HG03520 (cell line): ENCODE data around the gene RIMBP2.
"Not testable (repeated sequence)": the region's sequence is repeated elsewhere in the genome, so short reads cannot be mapped to it uniquely, and the experiment has no call there.

ENCODE experiments used
- ATAC-seq: cut with Tn5 transposase; IDR thresholded peaks from one replicate; pipeline ENCODE4 v1.9.1; 2021; ENCODE audit warnings: mild to moderate bottlenecking, moderate library complexity; ENCODE audit not compliant: unreplicated experiment

The RIMBP2 gene

DNA sequence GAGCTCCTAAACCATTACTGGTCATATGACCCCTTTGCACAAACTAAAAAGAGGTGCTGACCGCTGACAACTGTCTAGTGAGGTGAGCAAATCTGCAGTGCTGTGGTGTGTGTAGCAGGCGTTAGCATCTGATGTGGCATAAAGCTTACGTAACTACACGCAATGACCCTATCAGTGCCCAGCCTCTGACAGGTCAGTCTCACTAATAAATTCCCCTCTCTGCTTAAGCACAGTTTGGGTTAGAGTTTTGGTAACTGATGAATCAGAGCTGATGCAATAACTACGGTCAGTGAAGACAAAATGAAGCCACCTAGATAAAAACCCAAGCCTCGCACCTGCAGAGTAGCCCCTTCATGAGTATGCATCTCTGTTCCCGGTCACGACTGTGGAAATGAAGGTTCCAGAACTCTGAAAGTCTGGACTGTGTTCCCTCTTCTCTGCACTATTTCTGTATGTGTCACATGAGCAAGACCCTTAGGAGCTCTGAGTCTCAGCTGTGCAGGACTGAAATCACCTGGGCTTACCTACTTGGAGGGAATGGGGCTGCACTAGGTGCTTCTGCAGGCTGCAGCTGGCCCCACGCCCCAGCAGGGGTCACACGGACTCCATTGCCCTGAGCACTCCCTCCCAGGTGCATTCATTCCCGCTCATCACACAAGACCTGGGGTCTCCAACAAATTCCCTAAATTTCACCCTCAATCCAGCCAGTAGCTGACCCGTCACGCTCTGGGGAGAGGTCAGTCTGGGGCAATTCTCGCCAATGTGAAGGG lies 54.4 kb downstream of the RIMBP2 start:
- ATAC-seq: no peak

DNA sequence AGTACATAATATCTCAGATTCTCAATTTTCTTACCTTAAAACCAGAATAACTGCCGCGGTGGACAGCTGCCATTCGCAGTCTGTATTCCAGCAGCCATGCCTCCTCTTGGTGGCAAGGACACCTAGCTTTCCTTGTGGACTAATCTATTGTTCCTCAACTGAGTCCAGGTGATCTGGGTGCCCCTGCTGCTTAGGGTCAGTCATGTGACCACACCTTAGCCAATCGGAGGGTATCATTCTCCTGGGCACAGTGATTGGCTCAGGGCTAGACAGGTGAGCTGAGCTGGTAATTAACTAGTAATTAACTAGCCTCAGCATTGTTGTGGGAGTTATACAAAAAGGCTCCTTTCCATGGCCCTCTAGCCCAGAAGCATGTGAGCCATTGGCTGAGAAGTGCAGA lies 55.0 kb downstream of the RIMBP2 start:
- ATAC-seq: no peak

DNA sequence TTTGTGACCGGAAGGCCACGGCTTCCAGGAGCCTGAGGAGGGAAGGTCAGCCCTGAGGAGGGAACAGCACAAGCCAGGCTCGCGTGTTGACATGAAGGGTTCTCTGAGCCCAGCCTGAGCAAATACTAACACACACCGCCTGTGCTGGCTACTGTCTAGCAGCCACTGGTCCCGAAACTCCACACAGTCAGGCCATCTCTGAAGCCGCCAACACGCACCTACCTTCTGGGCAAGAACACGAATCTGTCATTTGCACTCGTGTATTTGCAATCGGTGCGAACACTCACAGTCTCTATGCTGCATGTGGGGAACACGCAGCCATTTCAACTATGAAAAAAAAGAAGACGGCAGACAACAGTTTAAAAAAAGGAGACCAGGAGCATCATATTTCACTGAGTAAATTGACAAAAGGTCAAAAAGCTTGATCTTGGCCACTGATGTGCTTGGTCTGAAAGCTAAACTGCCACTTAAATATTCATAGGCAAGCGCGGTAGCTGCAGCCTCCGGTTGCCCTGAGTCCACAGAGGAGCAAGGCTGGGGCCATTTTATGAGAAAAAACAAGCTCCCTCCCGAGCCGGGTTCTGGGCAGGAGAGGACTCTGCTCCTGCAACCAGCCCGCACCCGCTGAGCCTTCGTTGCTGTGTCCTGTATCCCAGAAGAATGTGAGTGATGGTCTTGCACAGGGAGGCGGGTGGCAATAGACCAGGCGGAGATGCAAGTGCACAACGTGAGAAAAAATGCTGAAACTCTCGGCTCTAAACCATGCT lies 57.8 kb downstream of the RIMBP2 start:
- no peak for ATAC-seq

DNA sequence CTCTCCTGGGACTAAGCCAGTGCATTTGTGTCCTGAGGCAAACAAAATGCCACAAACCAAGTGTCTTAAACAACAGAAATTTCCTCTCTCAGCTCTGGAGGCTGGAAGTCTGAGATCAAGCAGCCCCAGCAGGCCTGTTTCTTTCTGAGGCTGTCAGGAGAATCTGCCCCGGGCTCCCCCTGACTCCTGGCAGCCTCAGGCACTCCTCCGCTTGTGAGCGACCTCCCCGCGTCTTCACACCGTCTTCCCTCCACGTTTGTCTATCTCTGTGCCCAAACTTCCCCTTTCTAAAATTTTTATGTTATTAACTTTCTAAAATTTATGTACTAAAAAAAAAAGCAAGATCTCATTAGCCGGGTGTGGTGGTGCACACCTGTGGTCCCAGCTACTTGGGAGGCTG lies 59.7 kb downstream of the RIMBP2 start:
- ATAC-seq: no peak

DNA sequence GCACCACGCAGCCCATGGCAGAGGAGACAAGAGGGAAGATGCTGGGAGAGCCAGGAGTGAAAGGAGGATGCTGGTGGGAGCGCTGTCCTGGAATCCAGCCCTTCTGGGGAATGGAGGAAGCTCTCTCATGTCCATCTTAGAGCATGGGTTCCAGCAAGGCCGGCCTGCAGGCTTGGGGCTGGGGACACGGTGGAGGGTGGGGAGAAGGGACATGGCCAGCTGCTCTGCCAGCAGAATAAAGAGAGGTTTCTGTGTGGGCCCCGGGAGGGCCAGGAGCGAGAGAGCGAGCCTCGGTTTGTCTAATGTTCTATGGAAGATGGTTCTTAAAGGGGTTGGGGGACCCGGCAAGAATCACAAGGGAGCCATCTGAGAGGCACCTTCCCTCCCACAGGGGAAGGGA lies 60.2 kb downstream of the RIMBP2 start:
- ATAC-seq: no peak

DNA sequence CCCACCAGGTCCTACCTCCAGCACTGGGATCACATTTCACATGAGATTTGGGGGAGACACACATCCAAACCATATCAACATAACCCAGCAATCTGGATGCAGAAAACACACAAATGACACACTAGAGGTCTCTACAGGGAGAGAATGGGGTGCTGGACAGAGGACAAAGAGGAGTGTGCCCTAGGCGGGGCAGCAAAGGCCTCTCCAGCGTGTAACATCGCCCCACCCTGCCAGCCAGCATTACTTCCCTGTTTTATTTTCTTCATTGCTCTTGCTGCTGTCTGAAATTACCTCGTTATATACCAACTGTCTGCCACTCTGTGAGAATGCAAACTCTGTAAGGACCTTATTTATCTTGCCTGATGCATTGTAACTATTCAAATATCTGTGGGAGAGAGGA lies 61.1 kb downstream of the RIMBP2 start:
- ATAC-seq: no peak

DNA sequence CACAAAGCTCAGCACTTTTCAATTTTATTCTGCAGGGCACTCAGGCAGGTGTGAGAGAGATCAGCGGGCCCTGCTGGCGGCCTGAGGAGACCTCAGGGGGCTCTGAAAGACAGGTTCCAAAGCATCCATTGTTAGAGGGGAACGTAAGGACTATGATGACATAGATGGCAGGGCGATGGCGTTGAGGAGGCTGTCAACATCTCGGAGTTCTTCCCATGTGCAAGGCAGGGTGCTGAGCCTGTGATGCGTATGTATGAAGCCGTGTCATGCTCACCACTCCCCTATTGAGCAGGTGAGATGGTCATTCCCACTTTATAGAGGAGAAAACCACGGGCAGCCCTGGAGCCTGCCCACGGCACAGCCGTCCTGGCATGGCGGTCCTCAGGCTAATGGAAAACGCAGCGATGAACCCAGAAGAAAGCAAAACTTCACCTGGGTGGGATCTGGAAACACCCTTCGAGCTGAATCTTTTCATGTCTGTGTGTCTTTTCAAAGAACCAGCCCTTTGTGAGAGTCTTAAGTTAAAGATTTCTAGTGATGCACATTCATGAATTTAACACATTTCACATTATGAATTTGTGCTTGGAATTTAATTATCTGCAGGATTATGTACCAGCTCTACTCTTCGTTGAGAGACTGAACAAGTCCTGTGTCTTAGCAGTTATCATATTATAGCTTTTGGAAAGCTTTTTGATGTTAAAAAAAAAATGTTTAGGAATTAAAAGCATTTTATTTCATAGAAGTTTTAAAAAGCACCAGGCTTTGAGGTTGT lies 64.7 kb downstream of the RIMBP2 start:
- ATAC-seq: no peak

DNA sequence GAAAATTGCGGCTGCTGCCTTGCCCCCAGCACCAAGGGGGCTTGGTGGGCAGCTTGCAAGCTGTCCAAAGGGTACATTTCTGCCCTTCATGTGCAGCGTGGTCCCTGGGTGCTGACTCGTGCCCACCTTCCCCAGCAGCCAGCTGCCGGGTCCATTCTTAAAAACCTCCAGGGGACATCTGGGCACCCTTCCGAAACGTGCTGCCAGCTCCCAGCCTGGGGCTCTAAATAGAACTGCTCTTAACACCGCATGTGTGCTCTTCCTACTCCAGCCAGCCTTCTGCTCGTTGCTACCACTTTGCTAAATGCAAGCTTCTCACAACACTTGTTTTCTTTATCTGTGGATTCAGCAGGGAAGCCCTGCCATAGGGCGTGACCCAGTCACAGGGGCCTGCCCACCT lies 66.0 kb downstream of the RIMBP2 start:
- ATAC-seq: no peak

DNA sequence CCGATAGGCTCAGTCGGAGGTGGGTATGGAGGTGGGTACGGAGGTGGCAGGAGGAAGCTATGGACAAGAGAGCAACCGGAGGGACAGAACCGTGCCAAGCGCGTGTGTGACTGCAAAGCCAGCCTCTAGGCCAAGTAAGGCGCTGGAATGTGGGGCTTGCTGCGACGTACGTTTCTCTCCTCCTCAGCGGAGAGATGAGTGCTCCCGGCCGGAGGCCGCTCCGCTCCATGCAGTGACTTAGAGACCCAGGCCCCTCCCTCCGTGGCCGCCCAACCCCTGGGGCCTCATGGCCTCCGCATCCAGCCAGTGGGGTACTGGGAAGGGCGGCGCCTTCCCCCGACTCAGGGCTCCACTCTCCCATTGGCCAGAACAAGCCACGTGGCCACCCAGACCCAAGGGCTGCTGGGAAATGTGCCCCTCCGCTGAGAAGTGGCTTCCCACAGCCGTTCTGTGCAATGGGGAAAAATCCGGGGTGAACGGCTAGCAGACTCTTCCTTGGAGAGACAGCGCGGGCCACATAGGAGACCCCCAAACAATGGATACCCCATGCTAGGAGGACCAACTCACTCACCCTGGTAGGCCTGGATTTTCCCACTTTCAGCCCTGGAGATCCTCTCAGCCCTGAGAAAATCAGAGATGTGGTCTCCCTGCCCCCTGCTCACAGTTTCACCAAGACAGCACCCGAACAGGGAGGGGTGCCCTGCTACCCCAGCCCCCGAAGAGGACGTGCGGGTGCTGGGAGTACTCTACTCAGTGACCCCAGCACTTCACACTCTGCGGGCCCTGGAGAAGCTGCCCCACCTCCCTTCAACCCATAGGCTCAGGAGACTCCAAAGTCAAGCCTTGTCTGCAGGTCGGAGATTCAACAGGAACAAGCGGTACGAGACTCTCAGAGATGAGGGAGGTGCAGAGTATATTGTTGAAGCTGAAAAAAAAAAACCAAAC lies 66.7 kb downstream of the RIMBP2 start:
- no peak for ATAC-seq

DNA sequence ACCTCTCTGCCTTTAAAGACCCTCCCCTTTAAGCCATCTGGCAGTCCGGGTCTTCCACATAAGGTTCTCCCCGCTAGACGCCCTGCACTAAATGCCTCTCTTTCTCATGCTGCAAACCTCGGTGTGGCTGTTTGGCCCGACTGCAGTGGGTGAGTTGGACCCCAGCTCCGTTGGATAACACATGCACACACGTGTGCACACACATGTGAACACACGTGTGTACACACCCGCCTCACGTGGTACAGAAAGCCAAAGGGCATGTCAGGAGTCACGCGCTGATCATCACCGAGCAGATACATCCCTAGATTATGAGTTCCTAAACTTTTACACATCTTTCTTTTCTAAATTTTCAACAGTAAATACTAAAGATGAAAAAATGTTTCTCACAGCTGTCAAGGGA lies 68.3 kb downstream of the RIMBP2 start:
- ATAC-seq: no peak

DNA sequence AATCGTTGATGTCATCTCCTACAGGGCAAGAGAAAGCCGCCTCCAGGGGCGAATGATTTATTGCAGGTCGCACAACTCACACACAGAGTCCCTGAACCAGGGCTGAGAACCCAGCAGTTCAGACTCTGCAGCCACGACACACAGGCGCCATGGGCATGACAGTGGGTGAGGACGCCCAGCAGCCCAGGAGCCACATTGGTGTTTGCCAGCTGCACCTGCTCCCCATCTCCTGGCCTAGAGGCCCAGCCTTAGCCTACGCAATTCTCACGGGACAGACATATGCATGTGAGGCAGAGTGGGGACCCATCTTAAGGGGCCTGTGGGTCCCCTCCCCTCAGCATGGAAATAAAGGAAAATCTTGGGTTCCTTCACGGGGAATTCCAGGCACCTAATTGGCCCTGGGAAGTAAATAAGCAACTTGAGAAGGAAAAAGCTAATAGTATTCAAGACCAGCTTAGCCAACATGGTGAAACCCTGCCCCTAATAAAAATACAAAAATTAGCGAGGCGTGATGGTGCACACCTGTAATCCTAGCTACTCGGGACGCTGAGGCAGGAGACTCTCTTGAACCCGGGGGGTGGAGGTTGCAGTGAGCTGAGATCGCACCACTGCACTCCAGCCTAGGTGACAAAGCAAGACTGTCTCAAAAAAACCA lies 69.3 kb downstream of the RIMBP2 start:
- no peak for ATAC-seq

DNA sequence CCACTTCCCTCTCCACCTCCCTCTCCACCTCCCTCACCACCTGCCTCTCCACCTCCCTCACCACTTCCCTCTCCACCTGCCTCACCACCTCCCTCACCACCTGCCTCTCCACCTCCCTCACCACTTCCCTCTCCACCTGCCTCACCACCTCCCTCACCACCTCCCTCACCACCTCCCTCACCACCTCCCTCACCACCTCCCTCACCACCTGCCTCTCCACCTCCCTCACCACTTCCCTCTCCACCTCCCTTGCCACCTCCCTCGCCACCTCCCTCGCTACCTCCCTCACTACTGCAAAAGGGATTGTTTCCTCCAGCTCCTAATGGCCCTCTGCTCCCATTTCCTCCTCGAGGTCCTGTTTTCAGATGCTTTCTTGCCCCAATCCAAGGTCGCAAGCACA lies 69.9 kb downstream of the RIMBP2 start:
- not testable (repeated sequence) for ATAC-seq

DNA sequence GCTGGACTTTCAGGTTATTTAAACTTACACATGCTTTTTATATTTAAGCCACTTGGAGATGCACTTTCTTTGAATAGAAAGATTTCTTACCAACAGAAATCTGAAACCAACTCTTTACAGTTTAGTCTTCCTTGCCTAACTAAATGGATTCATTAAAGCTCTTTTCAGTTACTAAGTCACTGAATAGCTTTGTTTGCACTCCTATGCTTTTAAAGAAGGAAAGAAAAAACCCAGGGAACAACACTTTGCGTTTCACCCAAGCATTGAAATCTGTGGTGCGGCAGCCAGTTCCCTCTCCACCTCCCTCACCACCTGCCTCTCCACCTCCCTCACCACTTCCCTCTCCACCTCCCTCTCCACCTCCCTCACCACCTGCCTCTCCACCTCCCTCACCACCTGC lies 70.3 kb downstream of the RIMBP2 start:
- ATAC-seq: no peak

DNA sequence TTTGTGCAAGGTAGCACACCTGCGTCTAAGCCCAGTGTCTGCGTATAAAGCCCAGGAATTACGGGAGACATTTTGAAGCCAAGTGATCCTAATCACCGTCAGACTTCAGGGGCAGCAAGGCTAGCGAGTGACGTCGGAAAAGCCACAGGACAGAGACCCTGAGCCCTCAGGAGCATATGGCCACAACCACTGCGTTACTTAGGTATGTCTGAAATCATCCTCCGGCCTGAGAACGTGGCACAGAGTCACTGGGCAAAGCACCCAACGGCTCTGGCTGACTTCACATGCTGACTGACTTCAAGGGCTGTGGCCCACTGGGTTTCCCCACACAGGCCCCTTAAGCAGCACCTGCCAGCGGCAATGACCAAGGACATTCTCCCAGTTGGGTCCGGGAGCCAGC lies 71.5 kb downstream of the RIMBP2 start:
- no peak for ATAC-seq

DNA sequence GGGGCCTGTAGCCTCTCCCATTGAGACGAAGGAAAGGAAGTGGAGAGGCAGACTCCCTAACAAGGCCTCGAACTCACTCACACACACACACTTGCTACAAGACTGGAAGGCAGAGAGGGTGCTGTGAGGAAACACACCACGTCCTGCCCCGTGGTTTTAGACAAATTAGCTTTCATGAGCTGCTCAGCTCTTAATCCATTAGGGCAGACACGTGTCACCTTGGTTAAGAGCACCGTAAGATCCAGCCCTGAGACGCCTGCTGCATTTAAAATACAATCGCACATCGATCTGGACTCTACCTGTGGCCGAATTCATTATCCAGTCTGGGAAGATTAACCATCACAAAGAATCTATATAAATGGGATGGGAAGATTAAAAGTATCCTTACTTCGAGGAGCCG lies 72.0 kb downstream of the RIMBP2 start:
- no peak for ATAC-seq

DNA sequence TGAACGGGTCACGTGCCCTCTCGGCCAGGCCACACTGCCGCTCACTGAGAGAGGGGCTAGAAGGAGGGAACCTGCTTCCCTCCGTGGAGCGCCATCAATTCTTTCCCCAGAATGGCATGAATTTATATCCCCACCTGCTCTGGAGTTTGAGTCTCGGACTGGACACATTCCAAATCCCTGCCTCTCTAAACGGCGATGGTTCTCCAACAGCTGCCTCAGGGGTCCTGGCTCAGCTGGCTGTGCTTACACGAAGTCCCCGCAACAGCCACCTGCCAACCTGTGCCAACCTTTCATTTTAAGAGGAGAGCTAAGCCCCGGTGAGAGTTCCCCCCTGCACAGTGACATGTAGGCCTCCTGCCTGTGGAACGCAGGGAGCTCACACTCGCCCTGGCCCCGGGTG lies 73.2 kb downstream of the RIMBP2 start:
- no peak for ATAC-seq

DNA sequence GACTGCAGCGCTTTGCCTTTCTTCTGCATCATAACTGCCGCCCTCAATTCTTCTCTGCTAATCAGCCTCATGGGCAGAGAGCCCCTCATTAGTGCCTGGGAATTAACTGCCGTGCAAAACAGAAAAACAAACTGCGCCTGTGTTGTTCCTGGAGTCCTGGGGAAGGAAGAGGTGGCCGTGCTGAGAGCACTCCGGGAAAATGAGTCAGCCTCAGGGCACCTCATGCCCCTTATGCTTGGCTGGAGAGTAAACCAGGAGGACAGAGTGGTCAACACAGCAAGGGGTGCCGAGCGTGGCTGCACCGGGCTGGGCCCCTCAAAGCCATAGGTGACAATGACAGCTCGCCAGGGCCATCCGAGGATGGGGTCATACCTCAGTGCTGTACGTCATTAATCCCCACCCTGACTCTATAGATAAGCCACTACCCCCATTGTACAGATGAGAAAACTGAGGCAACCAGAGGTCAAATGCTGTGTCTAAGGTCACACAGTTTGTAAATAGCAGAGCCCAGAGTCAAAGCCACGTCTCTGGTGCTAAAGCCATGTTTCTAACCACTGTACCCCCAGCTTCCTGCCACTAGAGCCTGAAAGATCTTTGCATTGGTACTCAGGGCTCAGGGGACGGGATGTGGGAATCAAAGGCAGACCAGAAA lies 74.4 kb downstream of the RIMBP2 start:
- ATAC-seq: no peak

DNA sequence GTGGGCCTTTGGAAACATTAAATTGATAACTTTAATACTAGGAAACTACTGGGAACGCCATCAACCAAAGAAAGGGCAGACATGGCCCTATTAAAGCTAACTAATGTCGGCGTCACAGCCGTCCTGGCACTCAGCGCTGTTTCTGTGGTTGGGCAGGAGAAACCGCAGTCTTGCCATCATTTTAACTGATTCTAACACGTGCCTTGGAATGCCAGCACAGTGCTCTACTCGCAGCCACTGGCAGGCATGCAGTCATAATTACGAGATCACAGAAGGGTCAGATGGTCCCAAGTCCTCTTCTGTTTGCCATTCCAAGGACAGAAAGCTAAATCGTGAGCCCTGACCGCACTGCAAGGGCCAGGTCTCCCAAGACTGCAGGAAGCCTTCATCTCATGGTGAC lies 75.2 kb downstream of the RIMBP2 start:
- no peak for ATAC-seq

DNA sequence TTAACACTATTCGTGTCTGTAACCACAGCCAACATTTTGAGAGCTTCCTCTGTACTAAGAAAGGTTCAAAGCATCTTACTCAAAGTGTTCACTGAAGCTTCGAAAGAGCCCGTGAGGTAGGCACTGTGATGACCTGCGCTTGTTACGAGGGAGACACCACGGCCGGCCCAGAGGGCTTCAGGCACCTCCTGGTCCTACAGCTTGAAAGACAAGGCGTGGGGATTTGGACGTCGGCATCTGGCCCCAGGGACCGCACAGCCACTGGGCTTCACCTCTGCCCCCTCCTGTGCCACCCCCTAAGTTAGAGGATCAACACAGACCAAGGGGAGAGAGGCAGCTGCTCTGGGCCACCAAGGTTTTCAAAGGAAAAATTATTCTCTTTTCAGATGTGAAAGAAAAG lies 75.6 kb downstream of the RIMBP2 start:
- ATAC-seq: no peak
